ENCODE data around the gene ATP10A. TPM values are rescaled to one million over a fixed set of nuclear protein-coding genes. Genes with fewer than 3 reads are reported as not detected.

ATP10A gene
- total RNA-seq, 2 donors from 2014 or later = 15.5 to 15.8 TPM

DNA sequence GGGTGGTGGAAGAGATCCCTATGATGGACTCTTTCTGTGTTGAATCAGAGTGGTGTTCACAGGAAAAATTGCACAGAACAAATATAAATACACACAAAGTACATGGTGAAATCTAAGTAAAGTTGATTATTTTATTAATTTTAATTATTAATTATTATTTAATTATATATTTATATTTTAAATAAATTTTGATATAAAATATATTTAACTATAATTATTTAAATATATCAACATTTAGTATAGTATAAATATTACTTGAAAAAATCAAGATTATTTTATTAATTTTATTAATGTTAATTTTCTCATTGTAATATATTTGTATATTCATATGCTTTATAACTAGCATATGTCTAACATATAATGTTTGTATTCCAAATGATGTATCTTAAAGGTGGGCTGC is 11.3 kb upstream of the ATP10A start:
- no peaks in the 10 kb centered on the region for H3K36me3 Mint-ChIP-seq (ENCODE audit: low read depth)
- H3K4me3 Mint-ChIP-seq = no peak overlapping the region
- no peak overlapping the region for H3K27ac Mint-ChIP-seq
- H3K27me3 Mint-ChIP-seq = no peaks in the 10 kb centered on the region
- no peaks in the 10 kb centered on the region for H3K4me1 Mint-ChIP-seq
- no peak for ATAC-seq (replicated peaks)
- no peaks in the 10 kb centered on the region for H3K9me3 Mint-ChIP-seq

DNA sequence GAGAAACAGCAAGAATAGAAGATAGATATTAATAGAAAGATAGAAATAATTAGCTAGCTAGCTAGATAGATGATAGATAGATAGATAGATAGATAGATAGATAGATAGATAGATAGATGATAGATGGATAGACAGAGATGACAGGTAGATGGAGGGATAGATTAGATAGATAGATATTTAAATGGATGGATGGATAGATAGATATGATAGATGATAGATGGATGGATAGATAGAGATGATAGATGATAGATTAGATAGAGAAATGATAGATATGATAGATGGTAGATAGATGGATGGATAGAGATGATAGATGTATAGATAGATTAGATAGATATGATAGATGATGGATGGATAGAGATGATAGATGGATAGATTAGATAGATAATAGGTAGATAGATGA is 8.3 kb upstream of the ATP10A start:
- Mint-ChIP-seq H3K4me3 (no peak overlapping the region), H3K27ac (no peak overlapping the region), H3K4me1 (no peaks in the 10 kb centered on the region), H3K36me3 (ENCODE audit: low read depth) (no peaks in the 10 kb centered on the region), H3K9me3 (no peaks in the 10 kb centered on the region), H3K27me3 (no peaks in the 10 kb centered on the region)
- no peak for ATAC-seq (replicated peaks)

DNA sequence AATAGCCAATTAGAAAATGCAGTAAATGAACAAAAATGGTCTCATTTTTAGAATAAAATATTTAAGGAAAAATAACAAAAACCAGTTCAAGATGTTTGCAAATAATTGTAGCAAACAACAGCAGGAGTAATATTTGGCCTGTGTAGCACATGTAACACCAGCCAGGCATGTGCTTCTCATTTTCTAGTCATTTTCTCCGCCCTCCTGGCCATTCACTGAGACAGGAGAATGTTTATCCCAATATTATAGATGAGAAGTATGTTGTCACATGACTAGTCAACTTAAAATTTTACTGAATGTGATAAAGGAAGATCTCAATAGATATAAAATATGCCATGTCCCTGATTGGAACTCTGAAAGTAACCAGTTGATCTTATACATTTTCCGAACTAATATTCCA is 7.8 kb upstream of the ATP10A start:
- Mint-ChIP-seq H3K27ac (no peak overlapping the region), H3K27me3 (no peaks in the 10 kb centered on the region), H3K4me1 (no peaks in the 10 kb centered on the region), H3K9me3 (no peaks in the 10 kb centered on the region), H3K36me3 (ENCODE audit: low read depth) (no peaks in the 10 kb centered on the region), H3K4me3 (no peak overlapping the region)
- no peak for ATAC-seq (replicated peaks)

DNA sequence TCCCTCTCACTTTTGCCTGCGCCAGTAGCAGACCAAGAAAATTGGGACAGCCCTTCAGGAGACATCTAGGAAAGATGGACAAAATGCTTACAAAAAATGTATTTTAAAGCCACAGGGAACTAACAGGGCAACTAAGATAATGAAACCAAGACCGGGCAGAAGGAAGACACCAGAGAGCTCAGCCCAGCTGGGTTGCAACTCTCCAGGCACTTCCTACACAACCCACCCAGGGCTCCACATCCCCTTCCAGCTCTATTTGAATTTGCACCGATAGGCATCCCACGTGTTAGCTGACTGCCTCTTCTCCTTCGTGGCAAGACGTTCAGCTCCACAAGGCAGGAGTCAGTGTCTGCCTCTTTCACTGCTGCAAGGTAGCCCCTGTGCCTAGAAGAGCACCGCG is 6.6 kb upstream of the ATP10A start:
- Mint-ChIP-seq H3K27ac (no peak overlapping the region), H3K4me1 (no peaks in the 10 kb centered on the region), H3K4me3 (no peak overlapping the region), H3K9me3 (no peaks in the 10 kb centered on the region), H3K27me3 (no peaks in the 10 kb centered on the region), H3K36me3 (ENCODE audit: low read depth) (no peaks in the 10 kb centered on the region)
- no peak for ATAC-seq (replicated peaks)

DNA sequence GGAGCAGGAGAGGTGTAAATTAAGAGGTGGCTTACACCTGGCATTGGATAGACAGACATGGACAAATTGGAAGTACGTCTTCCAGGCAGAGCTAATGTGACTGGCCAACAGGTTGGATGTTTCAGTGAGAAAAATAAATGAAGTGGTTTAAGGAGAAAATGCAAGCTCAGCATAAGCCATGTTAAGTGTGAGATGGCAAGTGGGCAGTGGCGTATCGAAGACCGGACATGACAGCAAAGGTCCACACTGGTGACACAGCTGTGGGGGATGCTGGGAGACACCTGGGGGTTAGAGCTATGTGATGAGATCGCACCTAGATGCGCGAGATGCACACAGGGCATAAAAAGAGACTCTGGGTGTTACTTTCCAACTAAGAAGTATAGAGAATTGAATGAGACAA is 3.7 kb upstream of the ATP10A start:
- H3K4me1 Mint-ChIP-seq = no peaks in the 10 kb centered on the region
- no peak for ATAC-seq (replicated peaks)
- H3K27ac Mint-ChIP-seq = no peak overlapping the region
- H3K27me3 Mint-ChIP-seq = no peaks in the 10 kb centered on the region
- H3K36me3 Mint-ChIP-seq (ENCODE audit: low read depth) = peaks cover under 1% of the 10 kb centered on the region
- no peak overlapping the region for H3K4me3 Mint-ChIP-seq
- H3K9me3 Mint-ChIP-seq = no peaks in the 10 kb centered on the region

DNA sequence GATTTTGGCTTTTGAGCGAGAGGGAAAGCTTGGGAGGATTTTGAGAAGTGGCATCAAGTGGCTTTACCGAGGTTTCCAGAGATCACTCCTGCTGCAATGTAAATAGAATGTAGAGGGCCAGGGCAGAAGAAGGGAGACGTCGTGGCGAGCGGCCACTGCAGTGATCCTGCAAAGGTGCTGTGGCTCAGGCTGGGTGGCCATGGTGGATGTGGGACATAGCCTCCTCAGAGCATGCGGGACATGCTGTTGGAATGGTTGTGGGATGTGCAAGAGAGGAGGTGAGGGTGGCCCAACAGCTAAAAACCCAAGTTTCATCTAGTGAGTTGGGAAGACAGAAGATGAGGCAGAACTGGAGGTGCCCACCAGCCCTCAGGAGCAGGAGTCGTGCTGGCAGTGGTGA is 3.1 kb upstream of the ATP10A start:
- H3K9me3 Mint-ChIP-seq = no peaks in the 10 kb centered on the region
- H3K27me3 Mint-ChIP-seq = no peaks in the 10 kb centered on the region
- no peak for ATAC-seq (replicated peaks)
- no peak overlapping the region for H3K4me3 Mint-ChIP-seq
- no peak overlapping the region for H3K27ac Mint-ChIP-seq
- no peaks in the 10 kb centered on the region for H3K4me1 Mint-ChIP-seq
- H3K36me3 Mint-ChIP-seq (ENCODE audit: low read depth) = peaks cover 6% of the 10 kb centered on the region

DNA sequence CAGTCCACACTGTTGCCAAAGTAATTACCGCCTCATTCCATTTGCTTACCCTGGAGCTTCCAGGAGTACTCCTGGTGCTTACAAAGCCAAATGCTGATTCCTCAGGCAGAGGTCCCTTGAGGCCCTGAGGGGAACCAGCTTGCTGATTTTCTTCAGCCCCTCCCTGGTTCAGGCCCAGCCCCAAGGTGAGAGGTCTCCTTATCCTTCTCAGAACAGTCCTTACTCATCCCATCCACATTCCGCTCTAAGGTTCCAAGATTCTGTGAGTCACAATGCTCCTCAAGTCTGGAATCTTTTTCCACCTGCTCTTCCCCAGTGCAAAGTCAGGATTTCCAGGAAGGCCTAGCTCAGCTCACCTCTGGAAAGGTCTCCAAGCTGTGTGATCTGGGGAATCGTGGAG is 1.8 kb upstream of the ATP10A start:
- peaks cover 18% of the 10 kb centered on the region for H3K36me3 Mint-ChIP-seq (ENCODE audit: low read depth)
- ATAC-seq (replicated peaks) = no peak
- no peaks in the 10 kb centered on the region for H3K9me3 Mint-ChIP-seq
- no peaks in the 10 kb centered on the region for H3K27me3 Mint-ChIP-seq
- peak overlapping the region; percentile 75 for H3K4me3 Mint-ChIP-seq
- no peak overlapping the region for H3K27ac Mint-ChIP-seq
- H3K4me1 Mint-ChIP-seq = peaks cover 7% of the 10 kb centered on the region

DNA sequence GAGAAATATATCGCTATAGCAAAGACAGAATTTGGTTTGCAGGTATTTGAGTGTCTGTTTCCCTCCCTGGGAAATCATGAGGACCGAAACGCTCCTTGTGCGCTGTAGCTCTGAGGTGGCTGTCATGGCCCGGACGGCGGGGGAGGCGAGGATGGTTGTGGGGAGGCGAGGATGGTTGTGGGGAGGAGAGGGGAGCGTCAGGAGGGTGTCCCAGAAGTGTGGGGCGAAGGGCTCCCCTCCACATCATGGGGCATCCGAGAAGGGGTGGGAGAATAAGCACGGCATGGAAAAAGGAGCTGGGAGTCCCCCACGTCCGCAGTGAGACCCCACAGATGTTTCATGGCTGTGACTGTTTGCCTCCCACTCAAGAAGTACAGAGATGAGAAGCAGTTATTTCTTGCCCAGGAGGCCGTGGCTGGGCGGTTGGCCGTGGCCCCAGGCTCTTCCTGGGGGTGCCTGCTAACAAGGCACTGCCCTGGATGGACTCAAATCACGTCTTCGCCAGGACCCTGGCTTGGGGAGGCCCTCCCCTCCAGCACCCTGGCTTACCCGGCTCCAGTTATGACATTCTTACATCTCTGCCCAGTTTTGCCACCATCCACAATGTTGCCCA is 947 bp upstream of the ATP10A start:
- ATAC-seq (replicated peaks) = no peak
- H3K36me3 Mint-ChIP-seq (ENCODE audit: low read depth) = peaks cover 18% of the 10 kb centered on the region

DNA sequence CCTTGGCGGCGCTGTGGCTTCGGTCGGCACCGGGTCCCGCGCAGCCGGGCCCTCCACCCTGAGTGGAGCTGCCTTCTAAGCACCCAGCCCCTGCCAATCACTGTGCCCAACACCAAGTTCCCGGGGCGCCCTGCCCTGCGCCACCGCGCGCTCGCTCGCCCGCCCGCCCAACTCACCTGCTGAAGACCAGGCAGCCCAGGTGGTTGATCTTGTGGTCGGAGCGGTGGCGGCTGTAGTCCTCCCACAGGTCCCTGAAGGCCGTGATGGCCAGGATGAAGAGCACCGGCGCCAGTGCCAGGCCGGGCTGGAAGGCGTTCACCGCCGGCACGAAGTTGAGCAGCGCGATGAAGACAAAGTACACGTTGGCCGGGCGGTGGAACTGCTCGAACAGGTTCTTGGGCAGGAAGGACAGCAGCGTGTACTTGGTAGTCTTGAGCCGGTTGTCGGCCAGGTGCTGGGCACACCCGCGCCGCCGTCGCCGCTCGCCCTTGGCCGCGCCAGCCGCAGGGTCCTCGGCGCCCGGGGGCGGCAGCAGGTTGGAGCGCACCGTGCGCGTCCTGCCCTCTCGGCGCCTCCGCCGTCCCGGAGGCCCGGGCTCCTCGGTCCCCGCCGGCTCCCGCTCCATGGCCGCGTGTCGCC is 536 bp downstream of the ATP10A start:
- no peaks in the 10 kb centered on the region for H3K9me3 Mint-ChIP-seq
- H3K36me3 Mint-ChIP-seq (ENCODE audit: low read depth) = peaks cover 29% of the 10 kb centered on the region
- peak overlapping the region; percentile 99 for H3K4me3 Mint-ChIP-seq
- H3K27ac Mint-ChIP-seq = peak overlapping the region; percentile 93
- ATAC-seq (replicated peaks) = peak; percentile 50
- H3K4me1 Mint-ChIP-seq = peaks cover 18% of the 10 kb centered on the region
- H3K27me3 Mint-ChIP-seq = no peaks in the 10 kb centered on the region

More for the DNA sequence above, 947 bp upstream of the ATP10A start:
- peaks cover 10% of the 10 kb centered on the region for H3K4me1 Mint-ChIP-seq
- no peaks in the 10 kb centered on the region for H3K27me3 Mint-ChIP-seq
- H3K4me3 Mint-ChIP-seq = peak overlapping the region; percentile 75
- peak overlapping the region; percentile 59 for H3K27ac Mint-ChIP-seq
- H3K9me3 Mint-ChIP-seq = no peaks in the 10 kb centered on the region

DNA sequence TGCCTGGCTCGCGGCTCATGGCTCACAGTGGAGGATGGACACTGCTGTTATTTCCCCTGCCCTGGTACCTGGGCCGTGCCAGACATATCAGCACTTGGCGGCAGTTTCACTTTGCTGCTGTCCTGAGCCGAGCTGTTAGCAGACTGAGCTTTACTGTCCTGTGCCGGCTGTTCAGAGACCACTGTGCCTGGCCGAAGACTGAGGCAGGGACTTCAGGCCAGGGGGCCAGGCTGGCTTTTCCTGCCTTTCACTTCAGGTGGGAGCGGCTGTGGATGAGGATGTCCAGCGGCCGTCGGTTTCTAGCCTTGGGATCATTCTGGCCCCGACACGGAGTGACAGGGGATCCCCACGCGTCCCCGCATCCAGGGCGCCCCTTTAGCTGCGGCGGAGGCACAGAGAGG is 1.1 kb downstream of the ATP10A start:
- Mint-ChIP-seq H3K27me3 (no peaks in the 10 kb centered on the region), H3K9me3 (no peaks in the 10 kb centered on the region), H3K36me3 (ENCODE audit: low read depth) (peaks cover 32% of the 10 kb centered on the region), H3K4me3 (peak overlapping the region; percentile 99), H3K4me1 (peaks cover 18% of the 10 kb centered on the region), H3K27ac (peak overlapping the region; percentile 93)
- ATAC-seq (replicated peaks) = peak; percentile 46

DNA sequence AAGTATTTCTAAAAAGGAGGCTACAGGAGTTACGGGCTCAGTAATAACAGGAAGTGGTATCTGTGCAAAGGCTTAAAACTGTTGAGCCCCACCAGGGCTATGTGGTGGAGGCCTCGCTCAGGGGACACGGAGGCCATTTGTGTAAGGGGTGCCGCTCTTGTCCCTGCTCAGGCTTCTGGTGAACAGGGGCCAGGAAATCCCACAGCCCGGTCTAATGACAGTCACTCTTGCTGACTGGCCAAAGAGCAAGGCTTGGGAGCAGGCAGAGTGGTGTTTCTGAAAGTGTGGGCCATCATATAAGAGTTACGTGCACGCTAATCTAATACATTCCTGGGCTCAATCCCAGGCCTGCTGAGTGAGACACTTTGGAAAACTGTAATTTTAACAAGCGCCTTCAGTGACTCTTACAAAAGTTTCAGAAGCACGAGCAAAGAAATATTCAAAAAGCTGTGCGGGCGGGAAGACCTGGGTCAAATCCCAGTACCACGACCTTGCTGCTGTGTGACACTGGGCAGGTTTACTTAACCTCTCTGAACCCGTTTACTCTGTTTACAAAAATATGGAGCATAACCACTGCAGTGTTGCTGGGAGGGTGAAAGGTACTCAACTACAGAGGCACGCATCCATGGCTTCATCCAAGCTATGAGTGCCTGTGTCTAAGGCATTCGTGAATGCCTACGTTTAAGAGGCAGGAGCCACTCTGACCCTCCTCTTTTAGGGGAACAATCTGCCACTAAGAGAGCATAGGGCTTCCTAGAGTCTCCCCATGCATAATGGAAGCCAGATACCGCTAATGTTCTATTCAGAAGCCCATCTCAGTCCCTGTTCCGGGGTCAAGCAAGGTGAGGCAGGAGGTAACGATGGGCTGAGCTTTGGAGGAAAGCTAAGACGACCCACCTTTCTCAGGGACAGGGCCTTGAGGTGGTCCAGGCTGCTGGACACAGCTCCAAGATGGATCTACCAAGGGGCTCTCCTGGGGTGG is 2.0 kb downstream of the ATP10A start:
- peak; percentile 38 for ATAC-seq (replicated peaks)
- Mint-ChIP-seq H3K27me3 (no peaks in the 10 kb centered on the region), H3K9me3 (no peaks in the 10 kb centered on the region), H3K4me3 (peak overlapping the region; percentile 99), H3K4me1 (peaks cover 25% of the 10 kb centered on the region), H3K36me3 (ENCODE audit: low read depth) (peaks cover 41% of the 10 kb centered on the region), H3K27ac (peak overlapping the region; percentile 93)

DNA sequence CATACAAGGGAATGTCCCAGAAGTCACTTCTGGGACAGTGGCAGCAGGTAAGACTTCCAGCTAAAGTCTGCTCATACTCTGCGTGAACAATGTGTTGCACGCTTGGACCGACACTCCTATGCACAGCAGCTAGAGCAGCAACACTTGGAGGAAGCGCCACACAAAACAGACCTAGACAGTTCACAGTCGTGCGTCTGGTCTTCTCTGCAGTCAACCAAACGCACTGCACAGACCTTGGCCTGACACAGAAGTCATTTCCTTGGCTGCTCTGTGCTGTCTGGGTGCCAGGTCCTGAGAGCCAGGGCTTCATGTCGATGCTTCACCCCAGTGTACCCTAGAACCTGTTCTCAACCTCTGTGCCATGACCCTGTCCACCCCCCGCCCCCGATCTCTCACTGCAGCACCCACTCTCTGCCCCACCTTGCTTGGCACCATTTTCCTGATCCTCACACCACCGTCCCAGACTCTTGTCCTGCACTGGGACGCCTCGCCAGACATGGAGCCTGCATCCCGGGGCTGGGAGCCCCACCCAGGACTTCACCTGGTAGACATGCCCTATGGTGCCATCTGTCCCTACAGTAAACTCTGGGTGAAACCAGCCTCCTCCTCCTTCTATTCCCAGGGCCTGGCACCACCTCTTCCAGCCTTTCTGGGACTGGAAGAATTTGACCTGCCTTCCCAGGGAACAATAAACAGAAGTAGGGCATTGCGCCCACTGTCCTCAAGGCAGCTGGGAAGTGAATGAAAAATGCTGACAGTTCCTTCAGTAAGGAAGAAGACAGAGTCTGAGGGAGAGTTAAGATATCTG is 3.1 kb downstream of the ATP10A start:
- H3K27me3 Mint-ChIP-seq = no peaks in the 10 kb centered on the region
- peak; percentile 38 for ATAC-seq (replicated peaks)
- H3K4me1 Mint-ChIP-seq = peaks cover 34% of the 10 kb centered on the region
- H3K27ac Mint-ChIP-seq = peak overlapping the region; percentile 93
- H3K4me3 Mint-ChIP-seq = peak overlapping the region; percentile 99
- peaks cover 52% of the 10 kb centered on the region for H3K36me3 Mint-ChIP-seq (ENCODE audit: low read depth)
- no peaks in the 10 kb centered on the region for H3K9me3 Mint-ChIP-seq

DNA sequence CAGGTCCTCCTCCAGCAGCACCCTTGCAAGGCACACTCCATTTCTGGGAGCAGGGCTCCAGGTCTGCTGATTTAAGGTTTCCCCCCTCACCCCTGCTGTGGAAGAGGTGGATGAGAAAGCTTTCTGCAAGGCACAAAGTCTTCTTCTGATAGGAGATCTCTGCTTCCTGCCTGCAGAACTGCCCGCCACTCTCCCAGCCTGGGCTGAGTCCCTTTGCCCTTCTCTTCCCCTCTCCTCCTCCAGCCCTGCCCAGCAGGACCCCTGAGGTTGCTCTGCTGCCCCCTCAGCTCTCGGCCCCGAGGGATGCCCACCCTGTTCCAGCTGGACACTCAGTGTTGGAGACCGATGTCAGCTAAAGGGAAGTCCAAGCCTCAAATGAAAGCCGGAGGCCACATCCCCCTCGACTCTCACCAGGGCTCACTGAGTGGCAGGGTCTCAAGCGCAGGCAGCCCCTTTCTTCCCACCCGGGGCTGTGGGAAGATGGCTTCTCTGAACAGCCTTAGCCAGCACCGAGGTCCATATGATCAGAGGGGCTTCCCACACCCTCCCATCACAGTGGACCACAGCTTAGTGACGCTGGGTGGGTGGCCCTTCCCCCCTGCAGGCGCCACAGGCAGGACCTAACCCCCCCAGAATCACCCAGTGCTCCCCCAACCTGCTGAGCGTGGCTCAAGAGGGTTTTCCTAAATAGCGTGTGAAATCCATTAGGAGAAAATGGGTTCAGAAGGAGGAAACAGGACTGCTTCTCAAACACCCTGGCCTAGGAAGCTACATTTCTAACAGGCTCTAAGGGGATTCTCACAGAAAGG is 4.0 kb downstream of the ATP10A start:
- H3K27ac Mint-ChIP-seq = peak overlapping the region; percentile 93
- peaks cover 56% of the 10 kb centered on the region for H3K36me3 Mint-ChIP-seq (ENCODE audit: low read depth)
- H3K9me3 Mint-ChIP-seq = no peaks in the 10 kb centered on the region
- H3K4me1 Mint-ChIP-seq = peaks cover 39% of the 10 kb centered on the region
- H3K4me3 Mint-ChIP-seq = peak overlapping the region; percentile 99
- H3K27me3 Mint-ChIP-seq = no peaks in the 10 kb centered on the region
- ATAC-seq (replicated peaks) = no peak
